Pancreas (tissue), 10 donors: ENCODE data around the gene C5orf52. TPM values are rescaled to one million over a fixed set of nuclear protein-coding genes. Genes with fewer than 3 reads are reported as not detected.
"Not testable (repeated sequence)": the region's sequence is repeated elsewhere in the genome, so short reads cannot be mapped to it uniquely, and the experiment has no call there.

Source experiments
- ATAC-seq, 4 donors: fragments of 200-7000 bp; cut with Tn5 transposase; one replicate each; pipeline versions ENCODE4 v1.8.0 to v1.9.1; 2020; ENCODE audit warnings: mild to moderate bottlenecking in 4 of 4, moderate library complexity in 4 of 4
- DNase-seq, 6 donors: peaks; one replicate each; pipeline ENCODE4 v3.0.0-alpha.2; 2020
- FAIRE-seq: peaks from 2 replicates; lab custom pipeline; 2012; peaks lifted over from hg19 to GRCh38; lab: Jason Lieb, UNC
- H3K27ac ChIP-seq, 4 donors: fragments of 200-600 bp; sonication (generic); 1 replicate in 3 of 4; 2 replicates in 1 of 4; pipeline versions ENCODE4 v1.5.0 to v1.8.0; 2020
- H3K27me3 ChIP-seq, 4 donors: fragments of 200-600 bp; one replicate each; pipeline ENCODE4 v1.8.0; 2021
- H3K36me3 ChIP-seq, 3 donors: fragments of 200-600 bp; sonication (generic) in 1 of 3; one replicate each; pipeline versions ENCODE4 v1.5.0 to v1.8.0; 2020 to 2021
- H3K4me1 ChIP-seq, 3 donors: fragments of 200-600 bp; one replicate each; pipeline ENCODE4 v1.8.0; 2021
- H3K4me3 ChIP-seq, 4 donors: fragments of 200-600 bp; sonication (generic) in 2 of 4; one replicate each; pipeline versions ENCODE4 v1.5.0 to v1.8.0; 2020 to 2021
- H3K9me3 ChIP-seq, 4 donors: fragments of 200-600 bp; one replicate each; pipeline ENCODE4 v1.8.0; 2021
- WGBS, 2 donors: extraction: QIAGEN DNeasy Blood & Tissue Kit; methylation state at CpG; one replicate each; pipeline ENCODE4 v1.1.7; 2013; 5-methylcytosine and 5-hydroxymethylcytosine counted together
- intact Hi-C, 3 donors: fragments of 100-400 bp; cut with DNase I; formaldehyde crosslinking; loops; one replicate each; pipeline versions ENCODE4 v1.11.1 to v1.14.2; 2022
- polyA plus RNA-seq, 2 donors: library from polyadenylated mRNA; stranded (reverse); fragments of 200-250 nt; gene quantifications; one replicate each; pipeline ENCODE4 v1.2.3, GENCODE V29; 2013
- total RNA-seq, 6 donors: library from RNA; stranded (reverse); fragmentation: NEBNext Ultra II Directional in 4 of 6; extraction: Animal tissue kit (Norgen Biotek cat#: 25700) in 4 of 6; gene quantifications; one replicate each; pipeline versions ENCODE4 v1.2.1 to v1.2.4, GENCODE V29; 2021 to 2023
- TF ChIP-seq, protein P1 (sequence below), 4 donors: fragments of 200-600 bp; sonication (generic) in 3 of 4; IDR thresholded peaks; one replicate each; pipeline versions ENCODE4 v1.5.0 to v1.8.0; 2021; ENCODE audit warnings: antibody characterized with exemption in 4 of 4
- donor health status: healthy with polysubstance abuse.
- donor health status: DM: no; HTN: no; CAD: no; lungs with moderate emphysema.
- donor health status: DM: no; HTN: no; CAD: no.
- donor health status: control.
- donor health status: control.
- donor health status: Bipolar disorder and iron deficiency.
- donor health status: DM: yes; HTN: yes; CAD: no.
- donor health status: DM: no; HTN: no; CAD: no.
- donor health status: DM: no; HTN: no; CAD: no.
- donor health status: DM: yes; HTN: yes; CAD: no.

Gene C5orf52
- total and polyA plus RNA-seq, 8 donors = not detected

DNA sequence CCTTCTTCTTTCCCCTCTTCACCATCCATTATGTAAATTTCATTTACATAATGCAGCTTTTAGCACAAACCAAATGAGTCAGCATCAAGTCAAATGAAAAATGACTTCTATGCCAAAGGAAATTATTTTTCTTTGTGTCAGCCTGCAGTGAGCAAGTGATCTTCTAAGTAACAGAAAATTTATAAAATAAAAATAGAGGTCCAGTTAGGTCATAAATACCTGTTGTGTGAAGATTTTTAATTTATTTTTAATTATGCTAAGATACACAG, 43.2 kb downstream of the C5orf52 start:
- H3K9me3 ChIP-seq = no peaks in the 10 kb centered on the region
- no peaks in the 10 kb centered on the region for H3K36me3 ChIP-seq
- TF ChIP-seq, protein P1, sequence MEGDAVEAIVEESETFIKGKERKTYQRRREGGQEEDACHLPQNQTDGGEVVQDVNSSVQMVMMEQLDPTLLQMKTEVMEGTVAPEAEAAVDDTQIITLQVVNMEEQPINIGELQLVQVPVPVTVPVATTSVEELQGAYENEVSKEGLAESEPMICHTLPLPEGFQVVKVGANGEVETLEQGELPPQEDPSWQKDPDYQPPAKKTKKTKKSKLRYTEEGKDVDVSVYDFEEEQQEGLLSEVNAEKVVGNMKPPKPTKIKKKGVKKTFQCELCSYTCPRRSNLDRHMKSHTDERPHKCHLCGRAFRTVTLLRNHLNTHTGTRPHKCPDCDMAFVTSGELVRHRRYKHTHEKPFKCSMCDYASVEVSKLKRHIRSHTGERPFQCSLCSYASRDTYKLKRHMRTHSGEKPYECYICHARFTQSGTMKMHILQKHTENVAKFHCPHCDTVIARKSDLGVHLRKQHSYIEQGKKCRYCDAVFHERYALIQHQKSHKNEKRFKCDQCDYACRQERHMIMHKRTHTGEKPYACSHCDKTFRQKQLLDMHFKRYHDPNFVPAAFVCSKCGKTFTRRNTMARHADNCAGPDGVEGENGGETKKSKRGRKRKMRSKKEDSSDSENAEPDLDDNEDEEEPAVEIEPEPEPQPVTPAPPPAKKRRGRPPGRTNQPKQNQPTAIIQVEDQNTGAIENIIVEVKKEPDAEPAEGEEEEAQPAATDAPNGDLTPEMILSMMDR (IDR thresholded peaks at IDR 0.05) = no peak
- intact Hi-C loops = no loop called here
- H3K27ac ChIP-seq = no peak overlapping the region
- H3K4me1 ChIP-seq = no peaks in the 10 kb centered on the region
- no peaks in the 10 kb centered on the region for H3K27me3 ChIP-seq
- no peak for DNase-seq
- no peak overlapping the region for H3K4me3 ChIP-seq
- ATAC-seq = no peak
- no peak for FAIRE-seq

GRCh38 chr5:157718519-157718918, 47.2 kb downstream of the C5orf52 start:
- FAIRE-seq (peak; percentile 51), ATAC-seq (peak in 3 of 4 donors; percentile 77 to 89 (median 85)), DNase-seq (no peak)
- no peak overlapping the region for H3K4me3 ChIP-seq
- 7 to 14% methylated on average over 4 of the region's 4 CpGs for WGBS, 2 donors
- no peak overlapping the region for H3K27ac ChIP-seq
- H3K9me3 ChIP-seq = no peaks in the 10 kb centered on the region
- no peaks in the 10 kb centered on the region for H3K4me1 ChIP-seq
- no peaks in the 10 kb centered on the region for H3K27me3 ChIP-seq
- no peaks in the 10 kb centered on the region for H3K36me3 ChIP-seq
- intact Hi-C loops = no loop called here
- TF ChIP-seq, protein P1 (IDR thresholded peaks at IDR 0.05) = peak in 3 of 4 donors; percentile 17 to 19 (median 18)

DNA sequence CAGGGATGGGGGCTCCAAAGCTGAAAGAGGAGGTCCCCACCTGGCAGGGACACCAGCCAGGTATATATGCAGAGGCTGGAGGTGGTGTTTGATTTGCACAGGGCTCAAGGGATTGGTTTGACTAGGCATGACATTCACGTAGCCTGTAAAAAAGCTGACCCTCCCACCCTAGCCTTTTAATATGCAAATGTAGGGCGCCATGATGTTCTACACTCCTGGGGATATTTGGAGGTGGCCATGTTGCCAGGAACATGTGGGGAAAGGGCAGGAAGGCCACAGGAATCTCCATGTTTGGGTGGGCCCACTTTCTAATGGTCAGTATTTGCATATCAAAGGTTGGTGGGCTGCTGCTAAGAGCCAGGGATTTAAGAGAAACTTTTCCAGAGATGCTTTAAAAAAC, 47.9 kb downstream of the C5orf52 start:
- 77 to 92% methylated on average over 2 of the region's 2 CpGs for WGBS, 2 donors
- no peak overlapping the region for H3K4me3 ChIP-seq
- no peak overlapping the region for H3K27ac ChIP-seq
- no peaks in the 10 kb centered on the region for H3K36me3 ChIP-seq
- ATAC-seq = no peak
- intact Hi-C loops = no loop called here
- DNase-seq = no peak
- H3K4me1 ChIP-seq = no peaks in the 10 kb centered on the region
- no peaks in the 10 kb centered on the region for H3K9me3 ChIP-seq
- no peaks in the 10 kb centered on the region for H3K27me3 ChIP-seq
- TF ChIP-seq, protein P1 (IDR thresholded peaks at IDR 0.05) = no peak
- FAIRE-seq = no peak

- FAIRE-seq (no peak), DNase-seq (no peak), ATAC-seq (no peak)
- TF ChIP-seq, protein P1 (IDR thresholded peaks at IDR 0.05) = no peak
- intact Hi-C loops = no loop called here
- Histone ChIP-seq H3K27ac (no peak overlapping the region), H3K4me3 (no peak overlapping the region), H3K27me3 (no peaks in the 10 kb centered on the region), H3K9me3 (no peaks in the 10 kb centered on the region), H3K36me3 (no peaks in the 10 kb centered on the region), H3K4me1 (no peaks in the 10 kb centered on the region)
- WGBS, 2 donors = 74 to 85% methylated on average over 6 of the region's 6 CpGs
Measured at GRCh38 chr5:157721159-157721558, 49.8 kb downstream of the C5orf52 start.

- 76 to 90% methylated on average over 2 of the region's 2 CpGs for WGBS, 2 donors
- DNase-seq, ATAC-seq, H3K27me3 ChIP-seq, FAIRE-seq, H3K36me3 ChIP-seq, H3K27ac ChIP-seq, H3K4me1 ChIP-seq, H3K4me3 ChIP-seq, H3K9me3 ChIP-seq, intact Hi-C loops: not testable (repeated sequence)
Measured at GRCh38 chr5:157722895-157723294, 51.6 kb downstream of the C5orf52 start.

DNA sequence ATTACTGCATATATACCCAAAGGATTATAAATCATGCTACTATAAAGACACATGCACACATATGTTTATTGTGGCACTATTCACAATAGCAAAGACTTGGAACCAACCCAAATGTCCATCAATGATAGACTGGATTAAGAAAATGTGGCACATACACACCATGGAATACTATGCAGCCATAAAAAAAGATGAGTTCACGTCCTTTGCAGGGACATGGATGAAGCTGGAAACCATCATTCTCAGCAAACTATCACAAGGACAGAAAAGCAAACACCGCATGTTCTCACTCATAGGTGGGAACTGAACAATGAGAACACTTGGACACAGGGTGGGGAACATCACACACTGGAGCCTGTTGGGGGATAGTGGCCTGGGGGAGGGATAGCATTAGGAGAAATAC, 55.3 kb downstream of the C5orf52 start:
- H3K27ac ChIP-seq, ATAC-seq, H3K4me3 ChIP-seq, FAIRE-seq, DNase-seq, H3K9me3 ChIP-seq, H3K27me3 ChIP-seq, H3K4me1 ChIP-seq, H3K36me3 ChIP-seq, intact Hi-C loops: not testable (repeated sequence)
- 81 to 91% methylated on average over 2 of the region's 2 CpGs for WGBS, 2 donors

DNA sequence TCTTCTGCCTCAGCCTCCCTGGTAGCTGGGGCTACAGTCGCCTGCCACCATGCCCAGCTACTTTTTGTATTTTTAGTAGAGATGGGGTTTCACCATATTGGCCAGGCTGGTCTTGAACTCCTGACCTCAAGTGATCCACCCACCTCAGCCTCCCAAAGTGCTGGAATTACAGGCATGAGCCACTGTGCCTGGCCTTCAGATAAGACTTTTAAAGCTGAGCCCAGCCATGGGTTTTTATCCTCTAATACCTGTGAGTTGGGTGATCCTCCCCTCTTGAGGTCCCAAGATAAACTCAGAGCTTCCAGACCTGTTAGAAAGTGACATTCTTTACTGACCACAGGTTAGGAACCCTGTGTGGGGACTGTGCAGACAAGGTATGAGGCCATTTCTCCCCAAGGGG, 56.5 kb downstream of the C5orf52 start:
- DNase-seq, ATAC-seq, FAIRE-seq, H3K36me3 ChIP-seq, intact Hi-C loops, H3K27me3 ChIP-seq, H3K4me1 ChIP-seq, H3K9me3 ChIP-seq, H3K4me3 ChIP-seq, H3K27ac ChIP-seq: not testable (repeated sequence)
- 69 to 93% methylated on average over 1 of the region's 1 CpG for WGBS, 2 donors
